Neutrophil (primary cell): ENCODE data around the gene CCDC187.
"Not testable (repeated sequence)": the region's sequence is repeated elsewhere in the genome, so short reads cannot be mapped to it uniquely, and the experiment has no call there.

Source experiments
- H3K27ac ChIP-seq: fragments of 200-600 bp; sonication (generic); 2 replicates; pipeline ENCODE4 v1.5.1; 2016; ENCODE audit warnings: mild to moderate bottlenecking, moderate library complexity
- H3K27me3 ChIP-seq: fragments of 200-600 bp; sonication (generic); 2 replicates; pipeline ENCODE4 v1.6.0; 2016; ENCODE audit warnings: mild to moderate bottlenecking
- H3K36me3 ChIP-seq: fragments of 200-600 bp; sonication (generic); 2 replicates; pipeline ENCODE4 v1.5.1; 2017
- H3K4me1 ChIP-seq, 2 experiments: fragments of 200-600 bp in 1 of 2; sonication (generic) in 1 of 2; 1 replicate in 1 of 2; 2 replicates in 1 of 2; pipeline versions ENCODE4 v1.5.1 to v1.6.1; 2013 to 2016; ENCODE audit warnings: low read depth in 1 of 2, low read length in 1 of 2, mild to moderate bottlenecking in 1 of 2, moderate library complexity in 1 of 2; ENCODE audit not compliant: control insufficient read depth in 1 of 2, insufficient read depth in 1 of 2
- H3K4me3 ChIP-seq, 2 experiments: fragments of 200-600 bp in 1 of 2; sonication (generic) in 1 of 2; 1 replicate in 1 of 2; 2 replicates in 1 of 2; pipeline ENCODE4 v1.5.1; 2013 to 2016; ENCODE audit warnings: low read depth in 1 of 2, low read length in 1 of 2, mild to moderate bottlenecking in 1 of 2, moderate library complexity in 1 of 2
- H3K9me3 ChIP-seq: fragments of 200-600 bp; sonication (generic); 2 replicates; pipeline ENCODE4 v1.5.1; 2016
- CTCF ChIP-seq: fragments of 200-600 bp; sonication (generic); IDR thresholded peaks from 2 replicates; pipeline ENCODE4 v1.5.1; 2016; ENCODE audit warnings: antibody characterized with exemption

The CCDC187 gene

GRCh38 chr9:136323371-136323789 is 19.5 kb upstream of the CCDC187 start:
- no peak overlapping the region for H3K27ac ChIP-seq
- peaks cover 0 to 6% of the 10 kb centered on the region in 2 experiments for H3K4me1 ChIP-seq
- TF ChIP-seq CTCF = no peak
- no peak overlapping the region for H3K4me3 ChIP-seq
- no peaks in the 10 kb centered on the region for H3K9me3 ChIP-seq
- H3K36me3 ChIP-seq = no peaks in the 10 kb centered on the region
- H3K27me3 ChIP-seq = peaks cover 58% of the 10 kb centered on the region

GRCh38 chr9:136322756-136323330 is 18.9 kb upstream of the CCDC187 start:
- Histone ChIP-seq H3K36me3 (no peaks in the 10 kb centered on the region), H3K27ac (no peak overlapping the region), H3K4me1 (peaks cover 0 to 2% of the 10 kb centered on the region in 2 experiments), H3K27me3 (peaks cover 52% of the 10 kb centered on the region), H3K9me3 (no peaks in the 10 kb centered on the region), H3K4me3 (no peak overlapping the region)
- TF ChIP-seq CTCF = no peak

- Histone ChIP-seq H3K36me3 (no peaks in the 10 kb centered on the region), H3K4me3 (no peak overlapping the region), H3K4me1 (no peaks in the 10 kb centered on the region), H3K27ac (no peak overlapping the region), H3K9me3 (no peaks in the 10 kb centered on the region), H3K27me3 (peaks cover 40% of the 10 kb centered on the region)
- TF ChIP-seq CTCF = no peak
Measured at GRCh38 chr9:136321561-136321960, 17.7 kb upstream of the CCDC187 start.

- H3K36me3 ChIP-seq, H3K27ac ChIP-seq, H3K9me3 ChIP-seq, H3K4me1 ChIP-seq, H3K4me3 ChIP-seq: not testable (repeated sequence)
- H3K27me3 ChIP-seq = peaks cover 34% of the 10 kb centered on the region
Measured at GRCh38 chr9:136320972-136321371, 17.1 kb upstream of the CCDC187 start.

GRCh38 chr9:136319955-136320354 is 16.1 kb upstream of the CCDC187 start:
- peaks cover 23% of the 10 kb centered on the region for H3K27me3 ChIP-seq
- not testable (repeated sequence) for H3K36me3 ChIP-seq, H3K4me1 ChIP-seq, H3K4me3 ChIP-seq, H3K9me3 ChIP-seq, H3K27ac ChIP-seq

GRCh38 chr9:136319244-136319643 is 15.3 kb upstream of the CCDC187 start:
- not testable (repeated sequence) for H3K4me1 ChIP-seq, H3K4me3 ChIP-seq, H3K9me3 ChIP-seq, H3K36me3 ChIP-seq, H3K27ac ChIP-seq
- peaks cover 16% of the 10 kb centered on the region for H3K27me3 ChIP-seq

GRCh38 chr9:136318776-136319241 is 14.9 kb upstream of the CCDC187 start:
- Histone ChIP-seq H3K9me3 (no peaks in the 10 kb centered on the region), H3K27ac (no peak overlapping the region), H3K27me3 (peaks cover 14% of the 10 kb centered on the region), H3K4me3 (no peak overlapping the region), H3K4me1 (no peaks in the 10 kb centered on the region), H3K36me3 (no peaks in the 10 kb centered on the region)
- no peak for TF ChIP-seq CTCF
